ACC112 (cell line): ENCODE data around the gene ANKRD50.

Experiments used
- H2AFZ ChIP-seq: fragments of 200-600 bp; sonication (generic); one replicate; pipeline ENCODE4 v1.6.0; 2017; ENCODE audit warnings: antibody characterized with exemption, low read length; ENCODE audit not compliant: unreplicated experiment
- H3K27ac ChIP-seq: fragments of 200-600 bp; sonication (generic); 2 replicates; pipeline ENCODE4 v1.5.1; 2014; ENCODE audit warnings: low read depth, mild to moderate bottlenecking, antibody characterized with exemption, low read length, moderate library complexity
- H3K27me3 ChIP-seq: fragments of 200-600 bp; sonication (generic); 2 replicates; pipeline ENCODE4 v1.6.1; 2014; ENCODE audit warnings: mild to moderate bottlenecking, antibody characterized with exemption, low read length, moderate library complexity, mixed read lengths; ENCODE audit not compliant: insufficient read depth
- H3K36me3 ChIP-seq: fragments of 200-600 bp; sonication (generic); 2 replicates; pipeline ENCODE4 v1.6.1; 2016; ENCODE audit warnings: mild to moderate bottlenecking, antibody characterized with exemption, low read length, moderate library complexity, mixed read lengths; ENCODE audit not compliant: insufficient read depth
- H3K4me1 ChIP-seq: fragments of 200-600 bp; sonication (generic); one replicate; pipeline ENCODE4 v1.6.1; 2016; ENCODE audit warnings: low read length, mixed read lengths; ENCODE audit not compliant: insufficient read depth, unreplicated experiment, control insufficient read depth
- H3K4me3 ChIP-seq: fragments of 200-600 bp; sonication (generic); 2 replicates; pipeline ENCODE4 v1.5.1; 2014; ENCODE audit warnings: mild to moderate bottlenecking, low read depth, low read length
- H3K79me2 ChIP-seq: fragments of 200-600 bp; sonication (generic); one replicate; pipeline ENCODE4 v1.6.0; 2016; ENCODE audit warnings: low read length; ENCODE audit not compliant: control insufficient read depth, unreplicated experiment, insufficient read depth

ANKRD50 gene

GRCh38 chr4:124637321-124637720, 75.2 kb downstream of the ANKRD50 start:
- peaks cover 31% of the 10 kb centered on the region for H3K4me1 ChIP-seq
- H2AFZ ChIP-seq: no peak overlapping the region
- H3K4me3 ChIP-seq: no peak overlapping the region
- 0 out of 2 replicates have a peak, but pooled peaks cover 5% of the 10 kb centered on the region for H3K36me3 ChIP-seq
- H3K27me3 ChIP-seq: no peaks in the 10 kb centered on the region
- H3K79me2 ChIP-seq: no peaks in the 10 kb centered on the region
- H3K27ac ChIP-seq: no peak overlapping the region

- Histone ChIP-seq H3K79me2 (no peaks in the 10 kb centered on the region), H3K27ac (no peak overlapping the region), H2AFZ (no peak overlapping the region), H3K27me3 (no peaks in the 10 kb centered on the region), H3K4me1 (peaks cover 31% of the 10 kb centered on the region), H3K36me3 (0 out of 2 replicates have a peak, but pooled peaks cover 5% of the 10 kb centered on the region), H3K4me3 (no peak overlapping the region)
These were observed 75.7 kb downstream of the ANKRD50 start for GRCh38 chr4:124636788-124637187.

DNA sequence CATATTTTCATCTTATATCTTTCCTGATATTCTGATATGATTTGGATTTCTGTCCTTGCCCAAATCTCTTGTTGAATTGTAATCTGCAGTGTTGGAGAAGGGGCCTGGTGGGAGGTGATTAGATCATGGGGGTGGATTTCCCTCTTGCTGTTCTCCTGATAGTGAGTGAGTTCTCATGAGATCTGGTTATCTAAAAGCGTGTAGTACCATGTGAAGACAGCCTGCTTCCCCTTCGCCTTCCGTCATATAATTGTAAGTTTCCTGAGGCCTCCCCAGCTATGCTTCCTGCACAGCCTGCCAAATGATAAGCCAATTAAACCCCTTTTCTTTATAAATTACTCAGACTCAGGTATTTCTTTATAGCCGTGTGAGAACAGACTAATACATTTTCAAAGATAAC, 77.2 kb downstream of the ANKRD50 start:
- Histone ChIP-seq H3K79me2 (no peaks in the 10 kb centered on the region), H3K36me3 (0 out of 2 replicates have a peak, but pooled peaks cover 5% of the 10 kb centered on the region), H3K27ac (no peak overlapping the region), H3K27me3 (no peaks in the 10 kb centered on the region), H3K4me1 (peaks cover 32% of the 10 kb centered on the region), H3K4me3 (no peak overlapping the region), H2AFZ (no peak overlapping the region)

DNA sequence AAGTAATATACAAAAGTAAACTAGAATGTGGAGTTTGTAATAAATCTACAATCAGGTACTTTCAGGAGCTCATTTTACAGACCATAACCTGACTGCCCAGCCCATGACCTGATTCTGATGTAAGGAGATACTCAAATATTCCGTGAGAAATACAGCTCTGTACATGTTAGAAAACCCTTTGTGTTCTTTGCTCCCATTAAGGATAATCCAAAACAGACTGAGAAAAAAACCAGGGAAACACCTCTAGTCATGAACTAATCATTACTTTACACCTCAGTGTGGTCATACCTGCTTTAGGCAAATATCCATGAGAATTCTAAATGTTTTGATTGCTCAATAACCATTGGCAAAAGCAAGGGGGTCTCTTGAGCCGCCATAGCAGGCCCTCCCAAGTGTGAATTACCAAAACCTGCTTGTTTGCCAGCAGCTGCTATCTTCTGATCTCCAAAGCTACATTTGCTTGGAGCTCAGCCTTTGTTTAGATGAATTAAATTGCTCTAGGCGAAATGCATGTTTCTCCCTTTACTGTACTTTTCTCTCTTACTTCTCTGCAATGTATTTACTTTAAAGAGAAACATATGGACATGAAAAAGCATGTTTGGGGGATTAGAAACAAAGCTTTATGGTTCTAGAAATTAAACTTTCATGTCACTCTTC, 79.1 kb downstream of the ANKRD50 start:
- H3K27ac ChIP-seq: no peak overlapping the region

GRCh38 chr4:124632439-124632838, 80.1 kb downstream of the ANKRD50 start:
- no peak overlapping the region for H2AFZ ChIP-seq
- H3K27me3 ChIP-seq: no peaks in the 10 kb centered on the region
- H3K36me3 ChIP-seq: no peaks in the 10 kb centered on the region
- H3K79me2 ChIP-seq: no peaks in the 10 kb centered on the region
- 0 out of 2 replicates have a peak overlapping the region, but pooled peaks have one; percentile 16 for H3K27ac ChIP-seq
- H3K4me1 ChIP-seq: peaks cover 22% of the 10 kb centered on the region
- no peak overlapping the region for H3K4me3 ChIP-seq

More for the DNA sequence above, 79.1 kb downstream of the ANKRD50 start:
- H2AFZ ChIP-seq: no peak overlapping the region
- 0 out of 2 replicates have a peak, but pooled peaks cover 4% of the 10 kb centered on the region for H3K36me3 ChIP-seq
- no peaks in the 10 kb centered on the region for H3K27me3 ChIP-seq
- no peaks in the 10 kb centered on the region for H3K79me2 ChIP-seq
- no peak overlapping the region for H3K4me3 ChIP-seq
- peaks cover 22% of the 10 kb centered on the region for H3K4me1 ChIP-seq

GRCh38 chr4:124631760-124632159, 80.8 kb downstream of the ANKRD50 start:
- Histone ChIP-seq H3K36me3 (no peaks in the 10 kb centered on the region), H2AFZ (no peak overlapping the region), H3K4me1 (peaks cover 22% of the 10 kb centered on the region), H3K4me3 (no peak overlapping the region), H3K79me2 (no peaks in the 10 kb centered on the region), H3K27ac (peak overlapping the region; percentile 47), H3K27me3 (no peaks in the 10 kb centered on the region)

DNA sequence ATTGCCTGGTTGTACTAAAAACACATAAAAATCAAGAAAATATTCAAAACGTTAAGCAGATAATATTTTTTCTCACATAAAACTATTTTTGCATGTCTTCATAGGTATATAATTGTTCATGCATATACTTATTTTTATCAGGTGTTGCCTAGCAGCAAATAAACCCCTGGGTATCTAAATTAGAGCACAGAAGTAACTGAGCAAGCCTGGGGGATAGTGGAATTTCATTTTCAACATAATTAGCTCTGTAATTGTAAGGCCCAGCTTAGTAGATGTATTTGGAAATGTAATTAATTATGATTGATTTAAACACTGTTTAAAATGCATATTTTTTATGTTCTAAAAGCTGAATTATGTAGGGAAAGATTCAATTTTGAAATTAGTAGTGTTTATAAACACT, 82.9 kb downstream of the ANKRD50 start:
- Histone ChIP-seq H2AFZ (no peak overlapping the region), H3K4me3 (no peak overlapping the region), H3K79me2 (no peaks in the 10 kb centered on the region), H3K4me1 (peaks cover 22% of the 10 kb centered on the region), H3K27me3 (no peaks in the 10 kb centered on the region), H3K27ac (no peak overlapping the region), H3K36me3 (no peaks in the 10 kb centered on the region)
